ENCODE measurements around the gene PAK1IP1. TPM values are rescaled to one million over a fixed set of nuclear protein-coding genes. Genes with fewer than 3 reads are reported as not detected.
A peak's percentile ranks its signal among the peaks of the same experiment; 100 is the strongest.
"Not testable (repeated sequence)": the region's sequence is repeated elsewhere in the genome, so short reads cannot be mapped to it uniquely, and the experiment has no call there.

The PAK1IP1 gene
- total and polyA plus RNA-seq, 10 of the 15 experiments (the other 5 are each of a cell fraction or from before 2014, with no cell fraction given) = 26.0 to 98.5 (median 47.8) TPM

- ATAC-seq; BruUV-seq (replicated peaks); H3K4me1 ChIP-seq (ENCODE audit: control insufficient read depth, insufficient read depth, low read length); SMC1A ChIA-PET (ENCODE audit: uncharacterized antibody, unreplicated experiment); H3K27ac ChIP-seq (ENCODE audit: control insufficient read depth, insufficient read depth); in situ Hi-C loops (cut with MboI); RAD21 ChIA-PET (ENCODE audit: unreplicated experiment); DNase-seq (ENCODE audit: low read depth, low spot score); H4K20me1 ChIP-seq (ENCODE audit: control insufficient read depth, insufficient read depth); H3K4me2 ChIP-seq (ENCODE audit: control insufficient read depth, insufficient read depth); H3K4me3 ChIP-seq; intact Hi-C loops (cut with micrococcal nuclease; ENCODE audit: unreplicated experiment); FAIRE-seq; CTCF ChIA-PET; H3K9me3 ChIP-seq (replicated peaks; ENCODE audit: control insufficient read depth, insufficient read depth, low read length); H2AFZ ChIP-seq (ENCODE audit: control insufficient read depth, low read depth, low read length); H3K27me3 ChIP-seq (replicated peaks in 1 of 2; ENCODE audit: control insufficient read depth in 2 of 2, insufficient read depth in 2 of 2, low read length in 1 of 2); H3K9ac ChIP-seq (ENCODE audit: control insufficient read depth, insufficient read depth, low read length): not testable (repeated sequence)
- H3K79me2 ChIP-seq (ENCODE audit: control insufficient read depth, insufficient read depth, low read length) = peaks cover 29% of the 10 kb centered on the region
- H3K36me3 ChIP-seq (ENCODE audit: control insufficient read depth in 2 of 2, insufficient read depth in 2 of 2, low read length in 1 of 2) = peaks cover 1 to 18% of the 10 kb centered on the region in 2 experiments; a peak in 3 of 4 replicates
- WGBS (ENCODE audit: insufficient coverage, insufficient replicate concordance, low lambda C conversion rate, missing lambda C conversion rate) = 78% methylated on average over 4 of the region's 5 CpGs
- POLR2A ChIA-PET = interaction anchor here (0.6 kb wide), 1 partner anchor 9 kb away, joined by 3 read pairs; no protein-coding TSS in a partner anchor
These were observed 57.0 kb downstream of the PAK1IP1 start for GRCh38 chr6:10751757-10752156.

GRCh38 chr6:10756085-10756484 lies 61.3 kb downstream of the PAK1IP1 start:
- H3K9ac ChIP-seq (ENCODE audit: control insufficient read depth, insufficient read depth, low read length) = no peak overlapping the region
- H3K36me3 ChIP-seq (ENCODE audit: control insufficient read depth in 2 of 2, insufficient read depth in 2 of 2, low read length in 1 of 2) = peaks cover 0 to 15% of the 10 kb centered on the region in 2 experiments; a peak in 2 of 4 replicates
- ChIA-PET SMC1A (ENCODE audit: uncharacterized antibody, unreplicated experiment) (no interaction called here), RAD21 (ENCODE audit: unreplicated experiment) (no interaction called here), CTCF (interaction anchor here (1.1 kb wide), 1 partner anchor 277 kb away, joined by 3 read pairs; no protein-coding TSS in a partner anchor), POLR2A (no interaction called here)
- no peaks in the 10 kb centered on the region for H4K20me1 ChIP-seq (ENCODE audit: control insufficient read depth, insufficient read depth)
- H3K27ac ChIP-seq (ENCODE audit: control insufficient read depth, insufficient read depth) = no peak overlapping the region
- peaks cover 2% of the 10 kb centered on the region for H3K79me2 ChIP-seq (ENCODE audit: control insufficient read depth, insufficient read depth, low read length)
- 88% methylated on average over 1 of the region's 1 CpG for WGBS (ENCODE audit: insufficient coverage, insufficient replicate concordance, low lambda C conversion rate, missing lambda C conversion rate)
- no peak overlapping the region for H3K4me2 ChIP-seq (ENCODE audit: control insufficient read depth, insufficient read depth)
- BruUV-seq (replicated peaks) = no TSS peak
- ATAC-seq (no peak), DNase-seq (ENCODE audit: low read depth, low spot score) (no peak), FAIRE-seq (peak; percentile 54)
- intact Hi-C loops (cut with micrococcal nuclease; ENCODE audit: unreplicated experiment) (no loop called here), in situ Hi-C loops (cut with MboI) (no loop called here)
- H2AFZ ChIP-seq (ENCODE audit: control insufficient read depth, low read depth, low read length) = no peak overlapping the region
- H3K4me1 ChIP-seq (ENCODE audit: control insufficient read depth, insufficient read depth, low read length) = no peaks in the 10 kb centered on the region
- H3K27me3 ChIP-seq (replicated peaks in 1 of 2; ENCODE audit: control insufficient read depth in 2 of 2, insufficient read depth in 2 of 2, low read length in 1 of 2) = no peaks in the 10 kb centered on the region
- H3K9me3 ChIP-seq (replicated peaks; ENCODE audit: control insufficient read depth, insufficient read depth, low read length) = no peaks in the 10 kb centered on the region
- H3K4me3 ChIP-seq = no peak overlapping the region
- no peak for TF ChIP-seq MYC (IDR thresholded peaks at IDR 0.05; ENCODE audit: insufficient read depth, insufficient read length, insufficient replicate concordance, low read length, severe bottlenecking)
- no peak for TF ChIP-seq NKRF (conservative IDR thresholded peaks at IDR 0.05)
- no peak for TF ChIP-seq CTCF (IDR thresholded peaks at IDR 0.05 in 2 of 3, conservative IDR thresholded peaks at IDR 0.05 in 1 of 3; ENCODE audit: control insufficient read depth in 2 of 3, extremely low read depth in 1 of 3, insufficient read depth in 1 of 3, low read depth in 3 of 3, low read length in 3 of 3)
- no peak for TF ChIP-seq RBBP5 (conservative IDR thresholded peaks at IDR 0.05)
- no peak for TF ChIP-seq BCLAF1 (IDR thresholded peaks at IDR 0.05)
- no peak for TF ChIP-seq SKIL (IDR thresholded peaks at IDR 0.05; ENCODE audit: low read depth, poor library complexity, severe bottlenecking)

Data from GM12878 (cell line).